ENCODE measurements around the gene E2F4. TPM values are rescaled to one million over a fixed set of nuclear protein-coding genes. Genes with fewer than 3 reads are reported as not detected.

The E2F4 gene
- total RNA-seq, 1 experiment from 2014 or later: 86.2 TPM

DNA sequence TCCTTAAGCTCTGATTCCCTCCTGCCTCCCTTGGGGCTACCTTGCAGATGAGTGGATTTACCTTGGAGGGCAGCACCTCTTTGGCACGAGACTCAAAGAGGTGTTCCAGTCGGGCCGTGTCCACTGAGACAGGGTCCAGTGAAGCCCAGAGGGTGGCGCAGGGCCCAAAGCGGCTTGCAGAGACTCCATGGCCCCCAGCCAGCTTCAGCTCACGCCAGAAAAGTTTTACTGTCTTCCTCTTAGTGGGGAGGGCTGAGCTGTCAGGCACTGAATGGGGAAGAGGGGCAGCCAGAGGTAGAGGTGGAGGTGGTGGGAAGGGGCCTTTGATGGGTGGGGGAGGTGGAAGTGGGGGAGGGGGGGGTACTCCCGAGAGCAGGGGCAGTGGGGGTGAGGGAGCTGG is 41.6 kb downstream of the E2F4 start:
- ATAC-seq (no peak), DNase-seq (no peak)
- ChIA-PET CTCF (no interaction called here), POLR2A (ENCODE audit: unreplicated experiment) (no interaction called here)
- Histone ChIP-seq H3K36me3 (ENCODE audit: low read depth, low read length) (peaks cover 28% of the 10 kb centered on the region), H3K9ac (ENCODE audit: low read length) (no peak overlapping the region), H3K9me3 (ENCODE audit: low read length) (no peaks in the 10 kb centered on the region), H3K27me3 (ENCODE audit: low read length) (no peaks in the 10 kb centered on the region), H3K27ac (ENCODE audit: low read length) (no peak overlapping the region), H2AFZ (ENCODE audit: low read length) (no peak overlapping the region), H3F3A (ENCODE audit: low read length, unreplicated experiment) (no peaks in the 10 kb centered on the region), H3K4me2 (ENCODE audit: low read length) (no peak overlapping the region), H4K20me1 (ENCODE audit: low read length) (no peaks in the 10 kb centered on the region), H3K79me2 (ENCODE audit: low read length) (peaks cover 2% of the 10 kb centered on the region; the same call in 1 of the 2 replicates), H3K4me3 (ENCODE audit: low read length) (no peak overlapping the region), H3K4me1 (ENCODE audit: insufficient read depth, low read length) (no peaks in the 10 kb centered on the region), H3K9me2 (replicated peaks; ENCODE audit: low read length) (no peaks in the 10 kb centered on the region)
- TF ChIP-seq EZH2 (IDR thresholded peaks at IDR 0.05; ENCODE audit: low read length, unreplicated experiment) (no peak), EZH2phosphoT487 (IDR thresholded peaks at IDR 0.05; ENCODE audit: borderline replicate concordance, low read length) (no peak)
- TF ChIP-seq, protein P1, sequence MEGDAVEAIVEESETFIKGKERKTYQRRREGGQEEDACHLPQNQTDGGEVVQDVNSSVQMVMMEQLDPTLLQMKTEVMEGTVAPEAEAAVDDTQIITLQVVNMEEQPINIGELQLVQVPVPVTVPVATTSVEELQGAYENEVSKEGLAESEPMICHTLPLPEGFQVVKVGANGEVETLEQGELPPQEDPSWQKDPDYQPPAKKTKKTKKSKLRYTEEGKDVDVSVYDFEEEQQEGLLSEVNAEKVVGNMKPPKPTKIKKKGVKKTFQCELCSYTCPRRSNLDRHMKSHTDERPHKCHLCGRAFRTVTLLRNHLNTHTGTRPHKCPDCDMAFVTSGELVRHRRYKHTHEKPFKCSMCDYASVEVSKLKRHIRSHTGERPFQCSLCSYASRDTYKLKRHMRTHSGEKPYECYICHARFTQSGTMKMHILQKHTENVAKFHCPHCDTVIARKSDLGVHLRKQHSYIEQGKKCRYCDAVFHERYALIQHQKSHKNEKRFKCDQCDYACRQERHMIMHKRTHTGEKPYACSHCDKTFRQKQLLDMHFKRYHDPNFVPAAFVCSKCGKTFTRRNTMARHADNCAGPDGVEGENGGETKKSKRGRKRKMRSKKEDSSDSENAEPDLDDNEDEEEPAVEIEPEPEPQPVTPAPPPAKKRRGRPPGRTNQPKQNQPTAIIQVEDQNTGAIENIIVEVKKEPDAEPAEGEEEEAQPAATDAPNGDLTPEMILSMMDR (conservative IDR thresholded peaks at IDR 0.05; ENCODE audit: low read depth, low read length): no peak
- BruUV-seq (replicated peaks): no TSS peak
- intact Hi-C loops (cut with micrococcal nuclease): no loop called here

DNA sequence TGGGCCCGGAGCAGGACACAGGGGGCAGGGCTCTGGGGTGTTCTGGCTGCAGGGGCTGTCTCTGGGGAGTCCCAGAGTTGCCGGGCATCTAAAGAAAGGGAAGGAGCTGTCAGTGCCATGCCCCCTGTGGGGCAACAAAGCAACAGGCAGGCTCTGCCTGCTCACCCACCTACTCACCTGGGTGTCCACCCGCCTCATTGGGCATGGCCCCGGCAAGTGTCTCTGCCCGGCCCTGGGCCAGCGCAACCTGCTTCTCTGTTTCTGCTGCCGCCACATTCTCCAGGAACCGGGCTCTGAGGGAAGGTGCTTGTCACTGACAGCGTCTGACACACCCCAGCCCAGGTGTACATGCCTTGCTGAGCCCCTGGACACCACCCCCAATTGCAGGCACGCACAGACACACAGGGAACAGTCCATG is 42.2 kb downstream of the E2F4 start:
- intact Hi-C loops (cut with micrococcal nuclease): no loop called here
- Histone ChIP-seq H3K36me3 (ENCODE audit: low read depth, low read length) (peaks cover 28% of the 10 kb centered on the region), H3K9me2 (replicated peaks; ENCODE audit: low read length) (no peaks in the 10 kb centered on the region), H3K27ac (ENCODE audit: low read length) (no peak overlapping the region), H3K9me3 (ENCODE audit: low read length) (no peaks in the 10 kb centered on the region), H3F3A (ENCODE audit: low read length, unreplicated experiment) (no peaks in the 10 kb centered on the region), H3K4me2 (ENCODE audit: low read length) (no peak overlapping the region), H4K20me1 (ENCODE audit: low read length) (no peaks in the 10 kb centered on the region), H3K9ac (ENCODE audit: low read length) (no peak overlapping the region), H2AFZ (ENCODE audit: low read length) (no peak overlapping the region), H3K27me3 (ENCODE audit: low read length) (no peaks in the 10 kb centered on the region), H3K4me1 (ENCODE audit: insufficient read depth, low read length) (no peaks in the 10 kb centered on the region), H3K79me2 (ENCODE audit: low read length) (0 out of 2 replicates have a peak, but pooled peaks cover 2% of the 10 kb centered on the region), H3K4me3 (ENCODE audit: low read length) (no peak overlapping the region)
- ChIA-PET CTCF (no interaction called here), POLR2A (ENCODE audit: unreplicated experiment) (no interaction called here)
- TF ChIP-seq EZH2phosphoT487 (IDR thresholded peaks at IDR 0.05; ENCODE audit: borderline replicate concordance, low read length) (no peak), EZH2 (IDR thresholded peaks at IDR 0.05; ENCODE audit: low read length, unreplicated experiment) (no peak)
- TF ChIP-seq, protein P1 (conservative IDR thresholded peaks at IDR 0.05; ENCODE audit: low read depth, low read length): no peak
- BruUV-seq (replicated peaks): no TSS peak
- ATAC-seq (no peak), DNase-seq (no peak)

DNA sequence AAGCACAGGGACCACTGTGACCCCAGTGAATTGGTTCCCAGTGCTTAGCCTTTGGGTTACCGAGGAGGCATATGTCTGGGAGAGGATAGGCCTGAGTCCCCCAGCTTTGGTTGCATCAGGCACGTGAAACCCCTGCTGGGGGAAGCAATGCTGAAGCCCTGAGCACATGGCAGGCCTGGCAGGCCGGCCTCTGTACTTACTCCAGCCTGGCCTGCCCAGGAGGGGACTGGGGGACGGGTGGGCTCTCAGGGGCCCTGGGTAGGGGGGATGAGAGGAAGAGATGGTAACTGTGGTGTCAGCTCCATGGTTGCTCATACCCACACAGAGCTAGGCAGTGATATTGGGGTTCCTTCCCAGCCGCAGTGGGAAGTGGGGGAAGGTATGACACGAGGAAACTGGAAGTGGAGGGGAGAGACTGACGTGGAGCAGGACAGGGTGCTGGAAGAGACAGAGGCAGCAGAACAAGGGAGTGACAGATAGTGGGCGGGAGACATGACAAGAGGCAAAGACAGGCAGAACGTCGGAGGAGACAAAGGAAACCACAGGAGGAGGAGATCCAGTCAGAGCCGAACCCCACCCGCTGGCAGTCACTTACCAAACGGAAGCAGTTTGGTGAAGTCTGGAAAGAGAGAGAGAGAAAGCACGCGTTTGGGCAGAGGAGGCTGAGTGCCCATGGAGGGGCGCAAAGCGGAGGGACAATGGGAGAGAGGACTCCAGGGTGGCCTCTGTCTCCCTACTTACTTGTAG is 44.0 kb downstream of the E2F4 start:
- H3K4me1 ChIP-seq (ENCODE audit: insufficient read depth, low read length): peaks cover 7% of the 10 kb centered on the region
- no peaks in the 10 kb centered on the region for H3K27me3 ChIP-seq (ENCODE audit: low read length)
- H2AFZ ChIP-seq (ENCODE audit: low read length): no peak overlapping the region
- intact Hi-C loops (cut with micrococcal nuclease): no loop called here
- TF ChIP-seq, protein P1 (conservative IDR thresholded peaks at IDR 0.05; ENCODE audit: low read depth, low read length): no peak
- TF ChIP-seq EZH2phosphoT487 (IDR thresholded peaks at IDR 0.05; ENCODE audit: borderline replicate concordance, low read length) (no peak), EZH2 (IDR thresholded peaks at IDR 0.05; ENCODE audit: low read length, unreplicated experiment) (no peak)
- ATAC-seq: no peak
- H3F3A ChIP-seq (ENCODE audit: low read length, unreplicated experiment): no peaks in the 10 kb centered on the region
- no peaks in the 10 kb centered on the region for H3K9me3 ChIP-seq (ENCODE audit: low read length)
- no peaks in the 10 kb centered on the region for H4K20me1 ChIP-seq (ENCODE audit: low read length)
- no peak overlapping the region for H3K4me2 ChIP-seq (ENCODE audit: low read length)
- H3K9me2 ChIP-seq (replicated peaks; ENCODE audit: low read length): no peaks in the 10 kb centered on the region
- no peak overlapping the region for H3K9ac ChIP-seq (ENCODE audit: low read length)
- H3K27ac ChIP-seq (ENCODE audit: low read length): no peak overlapping the region
- no TSS peak for BruUV-seq (replicated peaks)
- no peak for DNase-seq
- peaks cover 17% of the 10 kb centered on the region for H3K79me2 ChIP-seq (ENCODE audit: low read length)
- no peak overlapping the region for H3K4me3 ChIP-seq (ENCODE audit: low read length)
- H3K36me3 ChIP-seq (ENCODE audit: low read depth, low read length): peaks cover 27% of the 10 kb centered on the region
- ChIA-PET CTCF (no interaction called here), POLR2A (ENCODE audit: unreplicated experiment) (no interaction called here)
